HFFc6 (cell line): ENCODE measurements around the gene MOSPD3. TPM values are rescaled to one million over a fixed set of nuclear protein-coding genes. Genes with fewer than 3 reads are reported as not detected.
A peak's percentile ranks its signal among the peaks of the same experiment; 100 is the strongest.

Experiments used
- DNase-seq: peaks from one replicate; pipeline ENCODE4 v3.0.0-alpha.2; 2018
- H3K27ac Mint-ChIP-seq: 2 replicates; pipeline ENCODE4 v1.8.0; 2020; ENCODE audit warnings: mild to moderate bottlenecking, mixed read lengths
- H3K27me3 Mint-ChIP-seq: 2 replicates; pipeline ENCODE4 v1.8.0; 2021; ENCODE audit warnings: mild to moderate bottlenecking, moderate library complexity, mixed read lengths; ENCODE audit not compliant: insufficient read depth
- H3K36me3 Mint-ChIP-seq: 2 replicates; pipeline ENCODE4 v1.8.0; 2021; ENCODE audit warnings: low read depth, mixed read lengths
- H3K4me1 Mint-ChIP-seq: 2 replicates; pipeline ENCODE4 v1.8.0; 2020; ENCODE audit warnings: low read depth, mixed read lengths
- H3K4me3 Mint-ChIP-seq: 2 replicates; pipeline ENCODE4 v1.8.0; 2020; ENCODE audit warnings: mild to moderate bottlenecking, moderate library complexity, mixed read lengths
- H3K9me3 Mint-ChIP-seq: 2 replicates; pipeline ENCODE4 v1.8.0; 2020; ENCODE audit warnings: mild to moderate bottlenecking, mixed read lengths
- total RNA-seq, 6 experiments: library from RNA; stranded (reverse); fragmentation: NEBNext Ultra II Directional; extraction: Animal tissue kit (Norgen Biotek cat#: 25700); gene quantifications; 2 replicates in 1 of 6; 3 replicates in 5 of 6; pipeline ENCODE4 v1.2.3, GENCODE V29; 2021
- TF ChIP-seq, protein P1 (sequence below): fragments of 200-600 bp; sonication (generic); IDR thresholded peaks from 2 replicates; pipeline ENCODE4 v1.5.0; 2021; ENCODE audit warnings: antibody characterized with exemption, mild to moderate bottlenecking

The MOSPD3 gene
- total RNA-seq, 6 experiments from 2014 or later, result 14.6 to 19.0 (median 17.4) TPM

DNA sequence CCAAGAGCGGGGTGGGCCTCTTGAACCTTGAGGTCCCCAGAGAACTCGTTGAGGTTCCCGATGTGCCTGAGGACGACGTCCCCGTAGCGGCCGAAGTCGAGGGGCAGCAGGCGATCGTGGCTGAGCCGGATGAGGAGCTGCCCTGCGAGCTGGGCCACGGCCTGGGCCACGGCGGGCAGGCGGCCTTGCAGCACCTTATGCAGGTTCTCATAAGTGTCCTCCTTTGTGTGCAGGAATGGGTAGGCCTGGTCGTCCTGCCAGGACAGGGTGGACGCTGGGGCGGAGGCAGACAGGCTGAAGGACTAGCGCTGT lies 14.9 kb downstream of the MOSPD3 start:
- TF ChIP-seq, protein P1, sequence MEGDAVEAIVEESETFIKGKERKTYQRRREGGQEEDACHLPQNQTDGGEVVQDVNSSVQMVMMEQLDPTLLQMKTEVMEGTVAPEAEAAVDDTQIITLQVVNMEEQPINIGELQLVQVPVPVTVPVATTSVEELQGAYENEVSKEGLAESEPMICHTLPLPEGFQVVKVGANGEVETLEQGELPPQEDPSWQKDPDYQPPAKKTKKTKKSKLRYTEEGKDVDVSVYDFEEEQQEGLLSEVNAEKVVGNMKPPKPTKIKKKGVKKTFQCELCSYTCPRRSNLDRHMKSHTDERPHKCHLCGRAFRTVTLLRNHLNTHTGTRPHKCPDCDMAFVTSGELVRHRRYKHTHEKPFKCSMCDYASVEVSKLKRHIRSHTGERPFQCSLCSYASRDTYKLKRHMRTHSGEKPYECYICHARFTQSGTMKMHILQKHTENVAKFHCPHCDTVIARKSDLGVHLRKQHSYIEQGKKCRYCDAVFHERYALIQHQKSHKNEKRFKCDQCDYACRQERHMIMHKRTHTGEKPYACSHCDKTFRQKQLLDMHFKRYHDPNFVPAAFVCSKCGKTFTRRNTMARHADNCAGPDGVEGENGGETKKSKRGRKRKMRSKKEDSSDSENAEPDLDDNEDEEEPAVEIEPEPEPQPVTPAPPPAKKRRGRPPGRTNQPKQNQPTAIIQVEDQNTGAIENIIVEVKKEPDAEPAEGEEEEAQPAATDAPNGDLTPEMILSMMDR, result no peak
- Mint-ChIP-seq H3K27me3 (peaks cover 16% of the 10 kb centered on the region), H3K4me1 (no peaks in the 10 kb centered on the region; the same call in 1 of the 2 replicates), H3K27ac (no peak overlapping the region), H3K9me3 (no peaks in the 10 kb centered on the region), H3K4me3 (no peak overlapping the region), H3K36me3 (no peaks in the 10 kb centered on the region)
- no peak for DNase-seq

DNA sequence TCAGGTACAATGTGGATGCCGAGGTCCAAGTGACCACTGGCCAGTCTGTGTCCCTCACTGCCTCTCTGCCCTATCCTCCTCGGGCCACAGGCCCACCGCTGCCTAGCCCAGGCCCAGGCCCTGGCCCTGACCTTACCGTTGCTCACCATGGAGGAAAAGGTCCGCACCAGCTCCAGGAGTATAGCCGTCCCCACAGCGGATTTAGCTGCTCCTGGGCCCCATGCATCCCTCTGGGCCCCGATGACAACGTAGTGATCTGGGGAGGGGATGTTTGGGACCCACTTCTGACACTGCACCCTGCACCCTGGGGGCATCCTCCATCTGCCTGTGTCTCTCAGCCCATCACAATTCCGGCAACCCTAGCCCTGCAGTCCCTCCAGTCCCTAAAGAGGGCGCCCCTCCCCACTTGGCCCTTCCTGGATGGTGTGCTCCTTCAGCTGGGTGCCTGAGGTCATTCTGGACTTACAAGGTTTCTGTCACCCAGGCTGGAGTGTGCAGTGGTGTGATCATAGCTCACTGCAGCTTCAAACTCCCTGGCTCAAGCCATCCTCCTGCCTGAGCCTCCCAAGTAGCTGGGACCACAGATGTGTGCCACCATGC lies 16.9 kb downstream of the MOSPD3 start:
- peaks cover 25% of the 10 kb centered on the region for H3K27me3 Mint-ChIP-seq
- DNase-seq, result no peak
- H3K27ac Mint-ChIP-seq, result no peak overlapping the region
- peaks cover 10% of the 10 kb centered on the region for H3K4me1 Mint-ChIP-seq
- H3K36me3 Mint-ChIP-seq, result no peaks in the 10 kb centered on the region
- TF ChIP-seq, protein P1, result peak; percentile 53; the same call in 1 of the 2 replicates
- H3K4me3 Mint-ChIP-seq, result no peak overlapping the region
- H3K9me3 Mint-ChIP-seq, result no peaks in the 10 kb centered on the region

DNA sequence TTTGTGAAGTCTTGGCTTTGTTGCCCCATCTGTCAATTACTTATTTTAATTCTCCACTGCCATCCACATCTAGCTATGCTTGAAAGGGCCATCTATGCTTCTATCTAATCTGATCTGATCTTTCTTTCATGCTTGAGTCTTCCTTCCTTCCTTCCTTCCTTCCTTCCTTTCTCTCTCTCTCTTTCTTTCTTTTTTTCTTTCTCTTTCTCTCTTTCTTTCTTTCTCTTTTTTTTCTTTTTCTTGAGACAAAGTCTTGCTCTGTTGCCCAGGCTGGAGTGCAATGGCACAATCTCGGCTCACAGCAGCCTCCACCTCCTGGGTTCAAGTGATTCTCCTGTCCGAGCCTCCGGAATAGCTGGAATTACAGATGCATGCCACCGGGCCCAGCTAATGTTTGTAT lies 17.7 kb downstream of the MOSPD3 start:
- no peak overlapping the region for H3K27ac Mint-ChIP-seq
- DNase-seq, result no peak
- H3K9me3 Mint-ChIP-seq, result no peaks in the 10 kb centered on the region
- H3K4me1 Mint-ChIP-seq, result peaks cover 11% of the 10 kb centered on the region
- H3K4me3 Mint-ChIP-seq, result no peak overlapping the region
- TF ChIP-seq, protein P1, result no peak
- H3K27me3 Mint-ChIP-seq, result peaks cover 25% of the 10 kb centered on the region
- no peaks in the 10 kb centered on the region for H3K36me3 Mint-ChIP-seq

DNA sequence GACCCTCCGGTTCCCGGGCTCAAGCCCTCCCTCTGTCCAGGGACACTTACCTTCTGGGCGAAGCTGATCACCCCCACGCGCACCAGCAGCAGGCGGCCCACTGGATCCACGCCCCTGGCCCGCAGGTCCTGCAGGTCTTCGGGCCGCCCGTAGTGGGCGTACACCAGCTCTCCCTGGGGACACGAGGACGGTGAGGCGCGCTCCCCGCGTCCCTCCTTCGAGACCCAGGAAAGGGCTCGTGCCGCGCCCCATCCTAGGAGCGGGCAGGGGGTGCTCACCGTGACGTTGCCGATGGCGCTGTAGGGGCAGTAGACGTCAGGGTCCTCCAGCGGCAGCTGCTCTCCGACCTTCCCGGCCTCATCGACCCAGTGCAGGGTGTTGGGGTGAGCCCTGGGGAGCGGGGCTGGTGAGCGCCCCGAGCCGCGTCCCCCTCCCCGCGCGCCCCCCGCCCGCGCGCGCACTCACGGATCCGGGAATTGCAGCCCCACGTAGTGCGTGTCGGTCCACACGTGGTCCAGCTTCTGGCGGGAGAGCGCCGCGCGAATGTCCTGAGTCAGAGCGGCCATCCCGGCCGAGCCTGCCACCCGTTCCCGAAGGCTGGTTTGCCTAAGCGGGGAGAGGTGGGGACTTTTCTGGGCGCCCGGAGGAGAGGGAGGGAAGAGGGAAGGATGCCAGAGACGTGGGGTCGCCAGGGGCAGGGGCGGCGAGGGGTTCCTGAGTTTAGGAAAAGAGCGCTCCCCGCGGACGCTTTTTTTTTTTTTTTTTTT lies 20.8 kb downstream of the MOSPD3 start:
- Mint-ChIP-seq H3K27ac (no peak overlapping the region), H3K36me3 (no peaks in the 10 kb centered on the region), H3K27me3 (peaks cover 28% of the 10 kb centered on the region), H3K4me3 (peak overlapping the region; percentile 78), H3K4me1 (peaks cover 11% of the 10 kb centered on the region; the same call in 1 of the 2 replicates), H3K9me3 (no peaks in the 10 kb centered on the region)
- peak; percentile 16 for DNase-seq
- TF ChIP-seq, protein P1, result peak; percentile 54; the same call in 1 of the 2 replicates

DNA sequence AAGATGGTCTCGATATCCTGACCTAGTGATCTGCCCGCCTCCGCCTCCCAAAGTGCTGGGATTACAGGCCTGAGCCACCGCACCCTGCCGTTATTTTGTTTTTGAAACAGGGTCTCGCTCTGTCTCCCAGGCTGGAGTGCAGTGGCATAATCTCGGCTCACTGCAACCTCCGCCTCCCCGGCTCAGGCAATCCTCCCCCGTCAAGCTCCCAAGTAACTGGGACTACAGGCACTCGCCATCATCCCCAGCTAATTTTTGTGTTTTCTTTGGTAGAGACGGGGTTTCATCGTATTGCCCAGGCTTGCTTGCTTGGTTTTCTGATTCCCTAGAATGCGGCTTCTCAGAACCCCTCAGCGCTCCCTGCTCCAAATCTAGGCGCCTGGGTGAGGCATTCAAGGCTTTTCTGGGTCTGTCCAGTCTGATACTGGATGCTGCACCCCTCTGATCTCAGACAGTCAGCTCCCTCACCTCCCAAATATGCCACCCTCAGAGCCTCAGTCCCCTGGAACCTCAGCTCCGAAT lies 27.7 kb downstream of the MOSPD3 start:
- no peak for DNase-seq
- Mint-ChIP-seq H3K4me1 (no peaks in the 10 kb centered on the region), H3K36me3 (no peaks in the 10 kb centered on the region), H3K9me3 (no peaks in the 10 kb centered on the region), H3K27me3 (peaks cover 30% of the 10 kb centered on the region), H3K27ac (no peak overlapping the region), H3K4me3 (no peak overlapping the region)
- TF ChIP-seq, protein P1, result no peak
